Upper lobe of left lung (tissue), 6 donors: ENCODE data around the gene PPP6R3. TPM values are rescaled to one million over a fixed set of nuclear protein-coding genes. Genes with fewer than 3 reads are reported as not detected.

Experiments
- ATAC-seq, 2 donors: fragments of 200-7000 bp; cut with Tn5 transposase; one replicate each; pipeline ENCODE4 v1.9.1; 2022; ENCODE audit warnings: mild to moderate bottlenecking in 2 of 2, moderate library complexity in 2 of 2; ENCODE audit not compliant: low FRiP score in 2 of 2
- DNase-seq, 2 donors: peaks; one replicate each; pipeline ENCODE4 v3.0.0-alpha.2; 2019 to 2020
- H3K27ac ChIP-seq, 4 donors: fragments of 200-600 bp; sonication (generic); one replicate each; pipeline ENCODE4 v1.5.1; 2016 to 2019
- H3K27me3 ChIP-seq, 4 donors: fragments of 200-600 bp; sonication (generic); one replicate each; pipeline ENCODE4 v1.5.1; 2017 to 2019
- H3K36me3 ChIP-seq, 4 donors: fragments of 200-600 bp; sonication (generic); one replicate each; pipeline ENCODE4 v1.5.1; 2016 to 2019
- H3K4me1 ChIP-seq, 4 donors: fragments of 200-600 bp; sonication (generic); one replicate each; pipeline ENCODE4 v1.5.1; 2018 to 2019
- H3K4me3 ChIP-seq, 4 donors: fragments of 200-600 bp; sonication (generic); one replicate each; pipeline ENCODE4 v1.5.1; 2017 to 2019; ENCODE audit warnings: mild to moderate bottlenecking in 2 of 4, moderate library complexity in 1 of 4
- H3K9me3 ChIP-seq, 4 donors: fragments of 200-600 bp; sonication (generic); one replicate each; pipeline ENCODE4 v1.5.1; 2018 to 2019
- CTCF ChIP-seq, 6 experiments: fragments of 450-650 bp in 4 of 6; fragments of 200-600 bp in 2 of 6; sonication (generic) in 2 of 6; IDR thresholded peaks; one replicate each; pipeline ENCODE4 v1.5.1; 2016 to 2019; ENCODE audit warnings: antibody characterized with exemption in 6 of 6
- EP300 ChIP-seq, 4 donors: sonication (generic); formaldehyde crosslinking; IDR thresholded peaks; one replicate each; pipeline ENCODE4 v1.5.1; 2017; ENCODE audit warnings: antibody characterized with exemption in 4 of 4, control low read depth in 2 of 4
- POLR2A ChIP-seq, 4 donors: fragments of 450-650 bp; IDR thresholded peaks; one replicate each; pipeline ENCODE4 v1.5.1; 2016 to 2017; ENCODE audit warnings: antibody characterized with exemption in 4 of 4, mild to moderate bottlenecking in 2 of 4
- POLR2AphosphoS5 ChIP-seq, 2 donors: sonication (generic); formaldehyde crosslinking; IDR thresholded peaks; one replicate each; pipeline ENCODE4 v1.5.1; 2017; ENCODE audit warnings: antibody characterized with exemption in 2 of 2
- WGBS, 2 donors: methylation state at CpG; one replicate each; pipeline ENCODE4 v1.1.5; 2017 to 2018; 5-methylcytosine and 5-hydroxymethylcytosine counted together
- total RNA-seq, 6 donors: library from RNA; depleted of rRNA in 4 of 6; stranded (reverse); fragments of >200 nt in 4 of 6; gene quantifications; one replicate each; pipeline versions ENCODE4 v1.1.0 to v1.2.1, GENCODE V29; 2016 to 2021
- donor health status: DM: no; HTN: no; CAD: no; lungs with moderate emphysema.
- donor health status: DM: no; HTN: yes; CAD: no; lungs with severe emphysema.

PPP6R3 gene
- total RNA-seq, 6 donors from 2014 or later: 75.7 to 195 (median 114) TPM

- Histone ChIP-seq H3K9me3 (no peaks in the 10 kb centered on the region), H3K27ac (peak overlapping the region in 3 of 4 donors; percentile 30 to 62 (median 34)), H3K27me3 (no peaks in the 10 kb centered on the region), H3K36me3 (no peaks in the 10 kb centered on the region), H3K4me3 (no peak overlapping the region), H3K4me1 (peaks cover 50 to 91% (median 59%) of the 10 kb centered on the region in 4 donors)
- peak in 1 of 2 donors; percentile 78 for DNase-seq
- 50 to 52% methylated on average over 3 of the region's 3 CpGs for WGBS, 2 donors
- TF ChIP-seq CTCF (IDR thresholded peaks at IDR 0.05) (no peak), POLR2A (IDR thresholded peaks at IDR 0.05) (no peak), POLR2AphosphoS5 (IDR thresholded peaks at IDR 0.05) (peak; percentile 36 to 52), EP300 (IDR thresholded peaks at IDR 0.05) (peak in 2 of 4 donors; percentile 43 to 65)
- ATAC-seq: peak; percentile 38 to 81
Observed at GRCh38 chr11:68503792-68504191, 43.2 kb downstream of the PPP6R3 start.

GRCh38 chr11:68504432-68505066 lies 44.0 kb downstream of the PPP6R3 start:
- TF ChIP-seq CTCF (IDR thresholded peaks at IDR 0.05) (no peak), POLR2A (IDR thresholded peaks at IDR 0.05) (no peak), EP300 (IDR thresholded peaks at IDR 0.05) (no peak), POLR2AphosphoS5 (IDR thresholded peaks at IDR 0.05) (no peak)
- H3K4me1 ChIP-seq: peaks cover 43 to 91% (median 53%) of the 10 kb centered on the region in 4 donors
- H3K36me3 ChIP-seq: no peaks in the 10 kb centered on the region
- H3K27ac ChIP-seq: peak overlapping the region in 1 of 4 donors; percentile 30
- no peaks in the 10 kb centered on the region for H3K27me3 ChIP-seq
- H3K4me3 ChIP-seq: no peak overlapping the region
- ATAC-seq: no peak
- no peak for DNase-seq
- H3K9me3 ChIP-seq: no peaks in the 10 kb centered on the region
- WGBS, 2 donors: 63 to 68% methylated on average over 6 of the region's 6 CpGs

GRCh38 chr11:68505596-68505995 lies 45.0 kb downstream of the PPP6R3 start:
- Histone ChIP-seq H3K36me3 (no peaks in the 10 kb centered on the region), H3K27me3 (no peaks in the 10 kb centered on the region), H3K9me3 (no peaks in the 10 kb centered on the region), H3K4me1 (peaks cover 39 to 85% (median 47%) of the 10 kb centered on the region in 4 donors), H3K4me3 (no peak overlapping the region), H3K27ac (no peak overlapping the region)
- DNase-seq (no peak), ATAC-seq (no peak)
- 2 to 5% methylated on average over 2 of the region's 2 CpGs for WGBS, 2 donors
- no peak for TF ChIP-seq EP300 (IDR thresholded peaks at IDR 0.05)
- TF ChIP-seq POLR2A (IDR thresholded peaks at IDR 0.05): no peak
- TF ChIP-seq CTCF (IDR thresholded peaks at IDR 0.05): no peak
- TF ChIP-seq POLR2AphosphoS5 (IDR thresholded peaks at IDR 0.05): no peak

GRCh38 chr11:68506908-68507307 lies 46.4 kb downstream of the PPP6R3 start:
- TF ChIP-seq POLR2AphosphoS5 (IDR thresholded peaks at IDR 0.05) (no peak), POLR2A (IDR thresholded peaks at IDR 0.05) (no peak), EP300 (IDR thresholded peaks at IDR 0.05) (no peak), CTCF (IDR thresholded peaks at IDR 0.05) (no peak)
- peaks cover 34 to 73% (median 45%) of the 10 kb centered on the region in 4 donors for H3K4me1 ChIP-seq
- H3K27me3 ChIP-seq: no peaks in the 10 kb centered on the region
- DNase-seq (no peak), ATAC-seq (no peak)
- no peaks in the 10 kb centered on the region for H3K36me3 ChIP-seq
- WGBS, 2 donors: 96 to 97% methylated on average over 3 of the region's 3 CpGs
- H3K4me3 ChIP-seq: no peak overlapping the region
- no peaks in the 10 kb centered on the region for H3K9me3 ChIP-seq
- no peak overlapping the region for H3K27ac ChIP-seq

GRCh38 chr11:68508425-68508824 lies 47.9 kb downstream of the PPP6R3 start:
- TF ChIP-seq POLR2A (IDR thresholded peaks at IDR 0.05): no peak
- TF ChIP-seq EP300 (IDR thresholded peaks at IDR 0.05): no peak
- TF ChIP-seq CTCF (IDR thresholded peaks at IDR 0.05): no peak
- TF ChIP-seq POLR2AphosphoS5 (IDR thresholded peaks at IDR 0.05): no peak
- H3K4me3 ChIP-seq: no peak overlapping the region
- no peak overlapping the region for H3K27ac ChIP-seq
- H3K36me3 ChIP-seq: peaks cover 0 to 6% (median 0%) of the 10 kb centered on the region in 4 donors
- H3K9me3 ChIP-seq: no peaks in the 10 kb centered on the region
- DNase-seq: no peak
- WGBS, 2 donors: 49 to 87% methylated on average over 2 of the region's 2 CpGs
- ATAC-seq: no peak
- H3K4me1 ChIP-seq: peaks cover 26 to 63% (median 32%) of the 10 kb centered on the region in 4 donors
- no peaks in the 10 kb centered on the region for H3K27me3 ChIP-seq
